DMS53 (cell line): ENCODE measurements around the gene CYP2E1.
"Not testable (repeated sequence)": the region's sequence is repeated elsewhere in the genome, so short reads cannot be mapped to it uniquely, and the experiment has no call there.

ENCODE experiments used
- DNase-seq: peaks from one replicate; lab custom pipeline; 2025; lab: John Stamatoyannopoulos, UW

The CYP2E1 gene

GRCh38 chr10:133572055-133572454 is 44.9 kb downstream of the CYP2E1 start:
- not testable (repeated sequence) for DNase-seq

GRCh38 chr10:133573460-133573859 is 46.3 kb downstream of the CYP2E1 start:
- DNase-seq: not testable (repeated sequence)

GRCh38 chr10:133577037-133577436 is 49.9 kb downstream of the CYP2E1 start:
- DNase-seq: not testable (repeated sequence)
